IMR-90 (cell line): Measurements from ENCODE around the gene CAMTA1. TPM values are rescaled to one million over a fixed set of nuclear protein-coding genes. Genes with fewer than 3 reads are reported as not detected.
A peak's percentile ranks its signal among the peaks of the same experiment; 100 is the strongest.

Experiments used
- ATAC-seq: fragments of 200-7000 bp; cut with Tn5 transposase; 2 replicates; pipeline ENCODE4 v1.9.1; 2020; ENCODE audit warnings: low read depth, mild to moderate bottlenecking, moderate library complexity
- BruUV-seq: library from RNA; stranded (reverse); fragments of 400-500 nt; replicated peaks from 2 replicates; lab custom pipeline; 2021; lab: Mats Ljungman, UMichigan
- CTCF ChIA-PET: fragments of 300-600 bp; formaldehyde crosslinking; extraction: SDS; loops from one replicate; lab custom pipeline; 2021; ENCODE audit warnings: antibody characterized with exemption; lab: Yijun Ruan, JAX
- POLR2A ChIA-PET: fragments of 300-600 bp; sonication (Branson Sonifier 250); formaldehyde crosslinking; loops from one replicate; lab custom pipeline; 2022; ENCODE audit warnings: antibody characterized with exemption; ENCODE audit not compliant: unreplicated experiment; lab: Charles Lee
- DNase-seq: peaks from one replicate; pipeline ENCODE4 v3.0.0; 2013
- H2AFZ ChIP-seq: replicated peaks from 2 replicates; pipeline ENCODE3; 2013; ENCODE audit warnings: low read length, mild to moderate bottlenecking; ENCODE audit not compliant: poor library complexity
- H2AK5ac ChIP-seq: 2 replicates; pipeline ENCODE4 v1.6.1; 2013; ENCODE audit warnings: low read depth, low read length, inconsistent platforms
- H2AK9ac ChIP-seq: replicated peaks from 2 replicates; pipeline ENCODE3; 2013; ENCODE audit warnings: mild to moderate bottlenecking, low read depth, low read length, moderate library complexity; ENCODE audit not compliant: poor library complexity
- H2BK120ac ChIP-seq: 2 replicates; pipeline ENCODE4 v1.6.1; 2013; ENCODE audit warnings: low read depth, low read length, inconsistent platforms
- H2BK15ac ChIP-seq: 3 replicates; pipeline ENCODE4 v1.6.1; 2013; ENCODE audit warnings: low read depth, low read length, inconsistent platforms
- H2BK20ac ChIP-seq: 2 replicates; pipeline ENCODE4 v1.6.1; 2013; ENCODE audit warnings: low read depth, mild to moderate bottlenecking, inconsistent platforms, low read length, moderate library complexity
- H2BK5ac ChIP-seq: 2 replicates; pipeline ENCODE4 v1.6.1; 2013; ENCODE audit warnings: mild to moderate bottlenecking, low read depth, low read length, inconsistent platforms; ENCODE audit not compliant: poor library complexity, severe bottlenecking
- H3K14ac ChIP-seq: replicated peaks from 2 replicates; pipeline ENCODE4 v1.6.1; 2013; ENCODE audit warnings: low read depth, low read length, inconsistent platforms
- H3K18ac ChIP-seq: 2 replicates; pipeline ENCODE4 v1.6.1; 2013; ENCODE audit warnings: low read depth, low read length, control low read depth
- H3K23ac ChIP-seq: 2 replicates; pipeline ENCODE4 v1.6.1; 2013; ENCODE audit warnings: low read depth, low read length, inconsistent platforms
- H3K27ac ChIP-seq: 2 replicates; pipeline ENCODE4 v1.5.1; 2013; ENCODE audit warnings: mild to moderate bottlenecking, control low read depth, low read length; ENCODE audit not compliant: insufficient read depth
- H3K27me3 ChIP-seq: 2 replicates; pipeline ENCODE4 v1.6.1; 2013; ENCODE audit warnings: low read length; ENCODE audit not compliant: control insufficient read depth, insufficient read depth
- H3K36me3 ChIP-seq: 2 replicates; pipeline ENCODE4 v1.6.1; 2013; ENCODE audit warnings: low read length, mixed read lengths; ENCODE audit not compliant: control insufficient read depth, insufficient read depth
- H3K4ac ChIP-seq: 2 replicates; pipeline ENCODE4 v1.6.1; 2013; ENCODE audit warnings: low read depth, low read length, inconsistent platforms
- H3K4me1 ChIP-seq: 2 replicates; pipeline ENCODE4 v1.6.1; 2013; ENCODE audit warnings: low read length, mixed read lengths; ENCODE audit not compliant: control insufficient read depth, insufficient read depth
- H3K4me2 ChIP-seq: 2 replicates; pipeline ENCODE4 v1.6.1; 2013; ENCODE audit warnings: low read depth, mild to moderate bottlenecking, control low read depth, low read length, moderate library complexity
- H3K4me3 ChIP-seq: 2 replicates; pipeline ENCODE4 v1.5.1; 2013; ENCODE audit warnings: low read depth, mild to moderate bottlenecking, control low read depth, low read length, moderate library complexity; ENCODE audit not compliant: insufficient read depth
- H3K56ac ChIP-seq: 2 replicates; pipeline ENCODE4 v1.6.1; 2013; ENCODE audit warnings: low read length, inconsistent platforms; ENCODE audit not compliant: insufficient read depth; ENCODE audit errors: extremely low read depth
- H3K79me1 ChIP-seq, 2 experiments: 2 replicates each; pipeline ENCODE4 v1.6.1; 2013; ENCODE audit warnings: low read length in 2 of 2, inconsistent platforms in 1 of 2, low read depth in 1 of 2
- H3K9ac ChIP-seq: 2 replicates; pipeline ENCODE4 v1.6.1; 2013; ENCODE audit warnings: low read depth, low read length, control low read depth
- H3K9me1 ChIP-seq: 2 replicates; pipeline ENCODE4 v1.6.1; 2013; ENCODE audit warnings: low read length, inconsistent platforms; ENCODE audit not compliant: insufficient read depth
- H3K9me3 ChIP-seq: 2 replicates; pipeline ENCODE4 v1.6.1; 2013; ENCODE audit warnings: low read length; ENCODE audit not compliant: control insufficient read depth, insufficient read depth
- H4K20me1 ChIP-seq: 2 replicates; pipeline ENCODE4 v1.6.1; 2013; ENCODE audit warnings: low read length, inconsistent platforms; ENCODE audit not compliant: insufficient read depth
- H4K5ac ChIP-seq: 2 replicates; pipeline ENCODE4 v1.6.1; 2013; ENCODE audit warnings: mild to moderate bottlenecking, low read depth, low read length, control low read depth
- H4K8ac ChIP-seq, 2 experiments: 2 replicates each; pipeline ENCODE4 v1.6.1; 2013; ENCODE audit warnings: low read depth in 2 of 2, low read length in 2 of 2, control low read depth in 1 of 2, inconsistent platforms in 1 of 2
- H4K91ac ChIP-seq: 2 replicates; pipeline ENCODE4 v1.6.1; 2013; ENCODE audit warnings: low read depth, low read length, inconsistent platforms; ENCODE audit not compliant: insufficient read depth
- CEBPB ChIP-seq: IDR thresholded peaks from 2 replicates; pipeline ENCODE4 v1.6.1; 2012; ENCODE audit warnings: low read depth, low read length, improper control_type of control experiment
- CHD1 ChIP-seq: IDR thresholded peaks from 2 replicates; pipeline ENCODE4 v1.6.1; 2012; ENCODE audit warnings: low read depth, low read length, improper control_type of control experiment
- CTCF ChIP-seq: conservative IDR thresholded peaks from 2 replicates; pipeline ENCODE4 v1.5.1; 2012; ENCODE audit warnings: mild to moderate bottlenecking, low read depth, low read length, improper control_type of control experiment
- NFE2L2 ChIP-seq: fragments of 150-350 bp; IDR thresholded peaks from 2 replicates; pipeline ENCODE4 v1.6.1; 2016; ENCODE audit warnings: low read depth, mild to moderate bottlenecking, low read length
- POLR2A ChIP-seq: IDR thresholded peaks from 2 replicates; pipeline ENCODE4 v1.6.1; 2012; ENCODE audit warnings: mild to moderate bottlenecking, low read depth, low read length
- RCOR1 ChIP-seq: IDR thresholded peaks from 2 replicates; pipeline ENCODE4 v1.6.1; 2012; ENCODE audit warnings: mild to moderate bottlenecking, low read length, improper control_type of control experiment; ENCODE audit not compliant: insufficient replicate concordance
- SMC3 ChIP-seq: fragments of 150-350 bp; IDR thresholded peaks from 2 replicates; pipeline ENCODE4 v1.6.1; 2016; ENCODE audit warnings: low read depth, mild to moderate bottlenecking, antibody characterized with exemption, low read length, moderate library complexity
- WGBS, 2 experiments: methylation state at CpG; one replicate each; pipeline versions ENCODE4 v1.1.5 to v1.1.7; 2013; ENCODE audit warnings: missing lambda C conversion rate in 2 of 2; ENCODE audit not compliant: insufficient read length in 1 of 2; ENCODE audit errors: extremely low coverage in 2 of 2; 5-methylcytosine and 5-hydroxymethylcytosine counted together
- dilution Hi-C: fragments of 300-500 bp; cut with HindIII; formaldehyde crosslinking; loops from one replicate; pipeline ENCODE4 v1.14.3; 2018; ENCODE audit warnings: low sequenced_read_pairs; ENCODE audit not compliant: unreplicated experiment
- in situ Hi-C: fragments of 300-500 bp; cut with MboI; formaldehyde crosslinking; loops from 3 replicates; pipeline ENCODE4 v1.14.3; 2019; ENCODE audit warnings: low sequenced_read_pairs, inconsistent platforms, mixed read lengths
- intact Hi-C: fragments of 100-400 bp; cut with micrococcal nuclease; formaldehyde crosslinking; loops from 2 replicates; pipeline ENCODE4 v1.10.0; 2022
- polyA plus RNA-seq, 3 experiments: library from polyadenylated mRNA; depleted of rRNA; stranded (reverse); fragments of >200 nt; gene quantifications; 2 replicates each; pipeline ENCODE4 v1.2.3, GENCODE V29; 2012; ENCODE audit warnings: low replicate concordance in 1 of 3
- total RNA-seq: library from RNA; depleted of rRNA; stranded (reverse); fragments of >200 nt; gene quantifications from 2 replicates; pipeline ENCODE4 v1.2.3, GENCODE V29; 2012
- TF ChIP-seq, protein P1 (sequence below): fragments of 150-350 bp; IDR thresholded peaks from 2 replicates; pipeline ENCODE4 v1.6.1; 2016; ENCODE audit warnings: low read depth, mild to moderate bottlenecking, low read length, moderate library complexity, borderline replicate concordance

Gene CAMTA1
- total and polyA plus RNA-seq, 2 of the 4 experiments (the other 2 are of a cell fraction): 35.5 to 74.3 TPM

- no peak overlapping the region for H3K23ac ChIP-seq
- H3K36me3 ChIP-seq: no peaks in the 10 kb centered on the region
- H4K5ac ChIP-seq: no peak overlapping the region
- no peaks in the 10 kb centered on the region for H3K79me1 ChIP-seq
- no peak overlapping the region for H2BK15ac ChIP-seq
- H2AK5ac ChIP-seq: peak overlapping the region; percentile 1; the same call in 1 of the 2 replicates
- no CpG with 5 or more reads among the region's 5 CpGs for WGBS, 2 experiments
- DNase-seq (peak; percentile 46), ATAC-seq (no peak)
- no peaks in the 10 kb centered on the region for H3K9me3 ChIP-seq
- no peak overlapping the region for H3K27ac ChIP-seq
- BruUV-seq: no TSS peak
- H3K4me2 ChIP-seq: no peak overlapping the region
- H2BK5ac ChIP-seq: no peak overlapping the region
- H2AFZ ChIP-seq: no peak overlapping the region
- POLR2A ChIA-PET: no interaction called here
- in situ Hi-C loops: no loop called here
- 0 out of 2 replicates have a peak, but pooled peaks cover 4% of the 10 kb centered on the region for H3K9me1 ChIP-seq
- H3K56ac ChIP-seq: no peak overlapping the region
- no peak overlapping the region for H3K14ac ChIP-seq
- dilution Hi-C loops: no loop called here
- no peak overlapping the region for H4K91ac ChIP-seq
- H3K18ac ChIP-seq: peak overlapping the region; percentile 38; the same call in 1 of the 2 replicates
- H3K4ac ChIP-seq: no peak overlapping the region
- no peak overlapping the region for H4K8ac ChIP-seq
- TF ChIP-seq POLR2A: no peak
- TF ChIP-seq CHD1: no peak
- TF ChIP-seq NFE2L2: no peak
- no peak for TF ChIP-seq CTCF
- no peak for TF ChIP-seq SMC3
- TF ChIP-seq, protein P1, sequence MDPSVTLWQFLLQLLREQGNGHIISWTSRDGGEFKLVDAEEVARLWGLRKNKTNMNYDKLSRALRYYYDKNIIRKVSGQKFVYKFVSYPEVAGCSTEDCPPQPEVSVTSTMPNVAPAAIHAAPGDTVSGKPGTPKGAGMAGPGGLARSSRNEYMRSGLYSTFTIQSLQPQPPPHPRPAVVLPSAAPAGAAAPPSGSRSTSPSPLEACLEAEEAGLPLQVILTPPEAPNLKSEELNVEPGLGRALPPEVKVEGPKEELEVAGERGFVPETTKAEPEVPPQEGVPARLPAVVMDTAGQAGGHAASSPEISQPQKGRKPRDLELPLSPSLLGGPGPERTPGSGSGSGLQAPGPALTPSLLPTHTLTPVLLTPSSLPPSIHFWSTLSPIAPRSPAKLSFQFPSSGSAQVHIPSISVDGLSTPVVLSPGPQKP: no peak
- peak; percentile 90 for TF ChIP-seq CEBPB
- TF ChIP-seq RCOR1: no peak
- no peak overlapping the region for H2BK20ac ChIP-seq
- H2BK120ac ChIP-seq: no peak overlapping the region
- H3K9ac ChIP-seq: no peak overlapping the region
- no peak overlapping the region for H3K4me3 ChIP-seq
- H4K20me1 ChIP-seq: no peaks in the 10 kb centered on the region
- intact Hi-C loops: no loop called here
- CTCF ChIA-PET: no interaction called here
- H2AK9ac ChIP-seq: no peak overlapping the region
- H3K4me1 ChIP-seq: peaks cover 17% of the 10 kb centered on the region
- H3K27me3 ChIP-seq: no peaks in the 10 kb centered on the region
These were observed 553.8 kb downstream of the CAMTA1 start for GRCh38 chr1:7339014-7339413.
